ENCODE results near the gene ZBTB22.
A peak's percentile ranks its signal among the peaks of the same experiment; 100 is the strongest.
"Not testable (repeated sequence)": the region's sequence is repeated elsewhere in the genome, so short reads cannot be mapped to it uniquely, and the experiment has no call there.

ZBTB22 gene

DNA sequence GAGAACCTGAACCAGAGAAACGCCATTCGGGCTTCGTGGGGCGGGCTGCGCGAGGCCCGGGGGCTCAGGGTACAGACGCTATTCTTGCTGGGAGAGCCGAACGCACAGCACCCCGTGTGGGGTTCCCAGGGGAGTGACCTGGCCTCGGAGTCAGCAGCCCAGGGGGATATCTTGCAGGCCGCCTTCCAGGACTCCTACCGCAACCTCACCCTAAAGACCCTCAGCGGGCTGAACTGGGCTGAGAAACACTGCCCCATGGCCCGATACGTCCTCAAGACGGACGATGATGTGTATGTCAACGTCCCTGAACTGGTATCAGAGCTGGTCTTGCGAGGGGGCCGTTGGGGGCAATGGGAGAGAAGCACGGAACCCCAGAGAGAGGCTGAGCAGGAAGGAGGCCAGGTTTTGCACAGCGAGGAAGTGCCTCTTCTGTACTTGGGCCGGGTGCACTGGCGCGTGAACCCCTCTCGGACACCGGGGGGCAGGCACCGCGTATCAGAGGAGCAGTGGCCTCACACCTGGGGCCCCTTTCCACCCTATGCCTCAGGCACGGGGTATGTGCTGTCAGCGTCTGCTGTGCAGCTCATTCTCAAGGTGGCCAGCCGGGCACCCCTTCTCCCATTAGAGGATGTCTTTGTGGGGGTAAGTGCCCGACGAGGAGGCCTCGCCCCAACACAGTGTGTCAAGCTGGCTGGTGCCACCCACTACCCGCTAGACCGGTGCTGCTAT, 39.7 kb downstream of the ZBTB22 start:
- DNase-seq, result no peak

DNA sequence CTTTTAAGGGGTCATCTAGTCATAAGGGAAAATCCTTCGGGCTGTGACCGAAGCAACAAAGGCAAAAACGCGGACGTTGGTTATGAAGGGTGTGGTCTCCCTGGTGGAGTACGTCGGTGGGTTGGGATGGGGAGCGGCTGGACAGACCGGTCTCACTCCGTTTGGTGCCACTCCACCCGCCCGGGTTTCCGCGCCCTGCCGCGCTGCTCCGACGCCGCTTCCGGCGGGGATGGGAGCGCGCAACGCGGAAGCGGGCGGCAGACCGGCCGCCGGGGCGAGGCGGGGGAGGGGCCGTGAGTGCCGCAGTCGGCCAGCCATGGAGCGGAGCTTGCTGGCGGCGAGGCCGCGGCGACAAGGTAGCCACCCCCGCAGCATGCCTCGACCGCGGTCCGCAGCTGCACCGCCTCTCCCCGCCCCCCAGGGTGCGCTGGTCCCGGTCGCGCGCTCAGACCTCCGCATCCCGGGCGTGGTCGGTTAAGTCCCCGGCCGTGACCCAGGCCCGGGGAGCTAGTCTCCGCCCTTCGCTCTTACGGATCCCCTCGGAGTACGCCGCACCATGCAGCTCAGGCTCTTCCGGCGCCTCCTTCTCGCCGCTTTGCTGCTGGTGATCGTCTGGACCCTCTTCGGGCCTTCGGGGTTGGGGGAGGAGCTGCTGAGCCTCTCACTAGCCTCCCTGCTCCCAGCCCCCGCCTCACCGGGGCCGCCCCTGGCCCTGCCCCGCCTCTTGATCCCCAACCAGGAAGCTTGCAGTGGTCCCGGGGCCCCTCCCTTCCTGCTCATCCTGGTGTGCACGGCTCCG, 40.5 kb downstream of the ZBTB22 start, which contains the start of gene B3GALT4:
Gene B3GALT4 (plus strand): TSS at position 260 of the 799 bp plus-strand sequence. CDS start 297 bp downstream, at position 557.
- DNase-seq, result peak; percentile 69

DNA sequence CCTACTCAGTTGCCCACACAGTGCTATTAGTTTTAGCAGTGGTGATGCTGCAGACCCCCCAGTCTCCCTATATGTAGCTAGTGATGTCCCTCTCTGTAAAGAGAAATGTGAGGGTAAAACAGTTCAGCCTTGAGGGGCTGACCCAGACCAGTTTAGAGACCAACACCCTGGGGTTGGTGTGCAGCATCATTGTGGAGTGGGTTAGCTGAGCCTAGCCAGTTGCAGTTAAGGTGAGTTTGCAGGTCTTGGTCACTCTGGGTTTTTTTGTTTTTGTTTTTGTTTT, 41.0 kb downstream of the ZBTB22 start:
- no peak for DNase-seq

DNA sequence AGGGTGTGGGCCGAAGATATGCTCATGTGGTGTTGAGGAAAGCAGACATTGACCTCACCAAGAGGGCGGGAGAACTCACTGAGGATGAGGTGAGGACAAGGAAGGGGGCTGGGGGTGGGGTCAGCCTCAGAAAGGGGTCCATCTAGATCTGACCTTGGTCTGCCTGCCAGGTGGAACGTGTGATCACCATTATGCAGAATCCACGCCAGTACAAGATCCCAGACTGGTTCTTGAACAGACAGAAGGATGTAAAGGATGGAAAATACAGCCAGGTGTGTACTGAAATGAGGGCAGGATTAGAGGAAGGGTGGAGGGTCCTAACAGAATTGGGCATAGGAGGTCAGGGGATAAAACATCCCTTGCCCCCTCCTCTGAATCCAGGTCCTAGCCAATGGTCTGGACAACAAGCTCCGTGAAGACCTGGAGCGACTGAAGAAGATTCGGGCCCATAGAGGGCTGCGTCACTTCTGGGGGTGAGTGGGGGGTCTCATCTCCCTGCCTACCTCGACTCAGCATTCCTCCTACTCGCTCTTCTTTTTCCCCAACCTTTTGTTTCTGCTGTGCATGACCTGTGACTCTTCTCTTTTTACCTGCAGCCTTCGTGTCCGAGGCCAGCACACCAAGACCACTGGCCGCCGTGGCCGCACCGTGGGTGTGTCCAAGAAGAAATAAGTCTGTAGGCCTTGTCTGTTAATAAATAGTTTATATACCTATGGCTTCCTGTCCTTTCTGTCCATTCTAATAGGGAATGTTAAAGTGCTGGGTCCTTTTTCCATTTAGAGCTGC, 41.6 kb downstream of the ZBTB22 start:
- not testable (repeated sequence) for DNase-seq

DNA sequence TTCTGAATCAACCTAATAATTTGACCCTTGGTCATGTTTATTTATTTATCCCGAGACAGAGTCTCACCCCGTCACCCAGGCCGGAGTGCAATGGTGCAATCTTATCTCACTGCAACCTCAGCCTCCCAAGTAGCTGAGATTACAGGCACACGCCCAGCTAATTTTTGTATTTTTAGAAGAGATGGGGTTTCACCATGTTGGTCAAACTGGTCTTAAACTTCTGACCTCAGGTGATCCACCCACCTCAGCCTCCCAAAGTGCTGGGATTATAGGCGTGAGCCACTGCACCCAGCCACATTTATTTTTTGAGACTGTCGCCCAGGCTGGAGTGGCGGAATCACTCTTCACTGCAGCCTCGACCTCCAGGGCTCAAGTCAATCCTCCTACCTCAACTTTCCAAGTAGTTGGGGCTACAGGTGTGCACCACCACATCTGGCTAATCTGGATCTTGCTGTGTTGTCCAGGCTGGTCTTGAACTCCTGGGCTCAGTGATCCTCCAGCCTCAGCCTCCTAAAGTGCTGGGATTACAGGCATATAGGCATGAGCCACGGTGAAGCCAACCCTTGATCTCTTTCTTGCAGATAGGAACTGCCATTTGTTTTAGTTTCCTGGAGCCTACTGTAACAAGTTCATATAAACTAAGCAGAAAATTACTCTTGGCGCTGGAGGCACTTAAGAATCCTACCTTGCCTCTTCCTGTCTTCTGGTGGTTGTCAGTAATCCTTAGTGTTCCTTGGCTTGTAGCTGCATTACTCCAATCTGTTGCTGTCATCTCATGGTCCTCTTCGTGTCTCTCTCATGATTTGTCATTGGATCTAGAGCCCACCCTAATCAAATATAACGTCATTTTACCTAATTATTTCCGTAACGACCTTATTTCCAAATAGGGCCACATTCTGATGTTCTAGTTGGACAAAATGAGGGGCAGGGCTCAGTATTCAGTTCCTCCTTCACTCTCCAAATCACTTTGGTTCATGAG, 43.3 kb downstream of the ZBTB22 start:
- no peak for DNase-seq

DNA sequence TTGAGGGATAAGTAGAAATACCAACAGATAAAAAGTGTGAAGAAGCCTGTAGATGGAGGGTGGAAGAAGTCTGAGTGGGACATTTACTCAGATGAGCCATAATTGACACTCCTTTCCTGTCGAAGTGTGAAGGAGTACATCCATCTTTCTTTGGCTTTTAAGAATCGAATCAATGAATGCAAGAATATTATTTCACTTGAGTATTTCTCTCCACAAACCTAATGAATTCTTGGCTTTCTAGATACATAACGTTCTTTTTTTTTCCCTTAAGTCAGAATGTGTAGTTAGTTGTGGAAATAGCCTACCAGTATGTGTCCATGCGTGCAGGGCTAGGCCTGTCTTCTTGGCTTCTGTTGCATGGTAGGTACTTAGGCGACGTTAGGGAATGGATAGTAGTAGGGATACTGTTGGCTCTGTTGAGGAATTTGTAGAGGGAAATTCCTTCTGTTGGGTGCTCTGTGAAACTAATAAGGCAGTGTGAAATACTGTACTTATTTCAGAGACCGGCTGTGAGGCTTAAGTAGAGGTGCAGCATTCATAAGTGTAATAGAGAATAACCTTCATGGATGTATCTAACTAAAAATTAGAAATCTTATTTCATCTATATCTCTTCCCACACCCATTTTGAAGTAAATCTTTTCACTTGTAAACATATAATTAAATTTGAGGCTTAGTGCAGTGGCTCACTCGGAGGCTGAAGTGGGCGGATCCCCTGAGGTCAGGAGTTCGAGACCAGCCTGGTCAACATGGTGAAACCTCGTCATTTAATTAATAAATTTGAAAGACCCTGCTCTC, 44.2 kb downstream of the ZBTB22 start:
- no peak for DNase-seq

DNA sequence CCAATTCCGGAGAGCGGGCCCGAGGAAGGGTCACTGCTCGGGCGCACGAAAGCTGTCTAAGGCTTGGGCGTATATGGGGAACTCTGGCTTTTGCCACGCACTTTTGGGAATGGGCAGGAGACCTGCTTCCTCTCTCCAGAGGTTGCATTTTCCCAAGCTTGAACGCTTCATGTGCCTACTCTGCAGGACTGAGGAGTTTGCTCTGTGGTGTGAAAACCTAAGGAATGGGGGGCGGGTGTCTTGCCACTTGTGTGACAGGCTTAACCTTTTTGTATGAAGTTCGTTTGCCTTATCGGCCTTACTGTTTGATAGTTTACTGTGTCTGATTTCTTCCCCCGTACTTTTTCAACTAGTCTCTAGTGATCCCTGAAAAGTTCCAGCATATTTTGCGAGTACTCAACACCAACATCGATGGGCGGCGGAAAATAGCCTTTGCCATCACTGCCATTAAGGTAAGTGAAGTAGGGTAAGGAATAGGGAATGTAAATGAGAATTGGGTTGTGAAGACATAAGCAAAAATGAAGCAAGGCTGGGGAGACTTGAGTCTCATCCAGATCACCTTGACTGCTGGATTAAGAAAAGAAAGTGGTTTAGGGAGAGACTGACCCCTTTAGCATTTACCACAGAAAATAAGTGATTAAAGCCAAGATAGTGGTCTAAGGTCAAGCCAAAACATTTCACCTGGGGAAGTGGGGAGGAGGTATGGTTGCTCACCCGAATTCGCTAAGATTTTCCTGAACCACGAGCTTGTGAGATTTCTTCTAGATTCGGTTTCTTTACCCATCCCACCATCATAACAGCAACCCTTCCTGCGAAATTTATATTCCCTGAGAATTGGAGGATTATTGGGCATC, 45.0 kb downstream of the ZBTB22 start:
- DNase-seq, result no peak

DNA sequence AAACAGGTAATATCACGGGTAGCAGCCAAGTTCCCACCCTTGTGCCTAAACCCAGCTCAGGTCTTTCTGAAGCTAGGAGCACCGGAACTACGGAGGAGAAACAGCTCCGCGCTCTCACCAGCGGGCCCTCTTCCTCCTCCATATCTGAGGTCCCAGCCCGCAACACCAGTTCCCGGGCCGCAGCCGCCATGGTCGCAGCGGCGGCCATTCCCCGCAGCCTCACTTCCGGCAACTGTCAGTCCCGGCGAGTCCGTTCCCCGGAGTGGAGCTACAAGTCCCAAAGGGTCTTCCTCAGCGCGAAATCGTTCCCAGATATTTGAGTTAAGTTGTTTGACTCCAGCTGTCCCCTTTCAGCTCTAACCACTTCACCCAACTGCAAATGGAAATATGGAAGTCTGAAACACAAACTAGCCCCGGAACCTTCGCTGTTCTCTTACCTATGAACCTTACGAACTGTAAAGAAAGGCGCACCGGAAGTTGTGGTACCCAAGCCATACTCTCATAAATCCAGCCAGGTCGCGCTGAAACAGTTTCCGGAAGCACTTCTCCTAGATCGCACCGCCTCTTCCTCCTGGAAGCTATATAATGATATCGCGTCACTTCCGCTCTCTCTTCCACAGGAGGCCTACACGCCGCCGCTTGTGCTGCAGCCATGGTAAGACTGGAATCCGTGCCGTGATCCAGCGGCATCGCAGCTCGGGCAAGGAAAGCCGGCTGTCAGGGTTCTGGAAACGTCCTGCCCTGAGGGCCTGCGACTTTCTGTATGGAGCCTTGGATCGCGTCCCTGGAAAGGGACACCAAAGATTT, 45.9 kb downstream of the ZBTB22 start, which contains the start of the genes RPS18 and VPS52:
Gene RPS18 (plus strand): TSS at position 608 of the 807 bp plus-strand sequence. CDS start 45 bp downstream, at position 653.
Gene VPS52 (minus strand): TSS at position 409 of the 807 bp plus-strand sequence. CDS start 201 bp downstream, at position 208.
- peak; percentile 99 for DNase-seq

DNA sequence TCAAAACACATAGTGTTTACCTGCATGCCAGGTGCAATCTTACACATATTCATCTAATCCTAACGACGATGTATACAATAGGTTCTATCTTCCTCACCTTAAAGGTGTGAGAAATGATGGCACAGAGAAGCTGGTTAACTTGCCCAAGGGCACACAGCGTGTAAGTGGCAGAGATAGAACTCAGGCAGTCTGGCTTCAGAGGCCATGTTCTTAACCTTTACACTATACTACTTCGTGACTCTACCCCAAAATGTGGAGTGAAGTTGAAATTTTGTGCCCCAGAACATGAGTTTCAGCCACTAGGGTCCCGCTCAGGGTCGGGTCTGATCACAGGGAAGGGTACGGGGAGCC, 46.5 kb downstream of the ZBTB22 start:
- DNase-seq, result no peak

All from fibroblast of skin of scalp (primary cell).